ENCODE measurements around the gene PDCD11. TPM values are rescaled to one million over a fixed set of nuclear protein-coding genes. Genes with fewer than 3 reads are reported as not detected.

PDCD11 gene
- total RNA-seq, 1 donor from 2014 or later: 72.8 TPM

DNA sequence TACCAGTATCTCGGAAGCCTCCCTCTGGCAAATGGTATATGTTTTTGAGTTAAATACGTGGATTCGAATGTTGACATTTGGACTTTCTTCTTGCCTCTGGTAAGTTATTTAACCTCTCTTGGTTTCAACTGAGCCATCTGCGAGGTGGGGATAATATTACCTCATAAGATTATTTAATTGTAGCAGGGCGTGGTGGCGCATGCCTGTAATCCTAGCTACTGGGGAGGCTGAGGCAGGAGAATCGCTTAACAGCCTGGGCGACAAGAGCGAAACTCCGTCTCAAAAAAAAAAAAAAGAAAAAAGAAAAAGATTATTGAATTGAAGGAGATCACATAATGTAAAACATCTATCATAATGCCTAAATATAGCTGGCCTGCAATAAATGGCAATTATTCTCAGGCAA lies 29.0 kb upstream of the PDCD11 start:
- peak overlapping the region; percentile 70 for H3K4me3 ChIP-seq (ENCODE audit: insufficient read depth, low read depth, low read length)
- H3K4me2 ChIP-seq (ENCODE audit: low read length): peak overlapping the region; percentile 83
- Mint-ChIP-seq H3K36me3 (ENCODE audit: low read depth, unreplicated experiment) (no peaks in the 10 kb centered on the region), H3K4me3 (ENCODE audit: unreplicated experiment) (peak overlapping the region; percentile 85), H3K4me1 (ENCODE audit: low read depth, unreplicated experiment) (peaks cover 1% of the 10 kb centered on the region), H3K9me3 (ENCODE audit: unreplicated experiment) (no peaks in the 10 kb centered on the region), H3K27me3 (ENCODE audit: low read depth, unreplicated experiment) (no peaks in the 10 kb centered on the region), H3K27ac (ENCODE audit: unreplicated experiment) (peak overlapping the region; percentile 73)
- H3K9me3 ChIP-seq (ENCODE audit: insufficient read depth, low read depth, low read length): no peaks in the 10 kb centered on the region
- FAIRE-seq (no peak), DNase-seq (ENCODE audit: low read depth) (no peak)
- H4K20me1 ChIP-seq (ENCODE audit: insufficient read depth, low read length): no peaks in the 10 kb centered on the region
- no peaks in the 10 kb centered on the region for H3K27me3 ChIP-seq (ENCODE audit: insufficient read depth, low read length)
- peak overlapping the region; percentile 78 for H3K9ac ChIP-seq (ENCODE audit: low read length)
- no peaks in the 10 kb centered on the region for H3K36me3 ChIP-seq (ENCODE audit: insufficient read depth, low read length)
- TF ChIP-seq, protein P1, sequence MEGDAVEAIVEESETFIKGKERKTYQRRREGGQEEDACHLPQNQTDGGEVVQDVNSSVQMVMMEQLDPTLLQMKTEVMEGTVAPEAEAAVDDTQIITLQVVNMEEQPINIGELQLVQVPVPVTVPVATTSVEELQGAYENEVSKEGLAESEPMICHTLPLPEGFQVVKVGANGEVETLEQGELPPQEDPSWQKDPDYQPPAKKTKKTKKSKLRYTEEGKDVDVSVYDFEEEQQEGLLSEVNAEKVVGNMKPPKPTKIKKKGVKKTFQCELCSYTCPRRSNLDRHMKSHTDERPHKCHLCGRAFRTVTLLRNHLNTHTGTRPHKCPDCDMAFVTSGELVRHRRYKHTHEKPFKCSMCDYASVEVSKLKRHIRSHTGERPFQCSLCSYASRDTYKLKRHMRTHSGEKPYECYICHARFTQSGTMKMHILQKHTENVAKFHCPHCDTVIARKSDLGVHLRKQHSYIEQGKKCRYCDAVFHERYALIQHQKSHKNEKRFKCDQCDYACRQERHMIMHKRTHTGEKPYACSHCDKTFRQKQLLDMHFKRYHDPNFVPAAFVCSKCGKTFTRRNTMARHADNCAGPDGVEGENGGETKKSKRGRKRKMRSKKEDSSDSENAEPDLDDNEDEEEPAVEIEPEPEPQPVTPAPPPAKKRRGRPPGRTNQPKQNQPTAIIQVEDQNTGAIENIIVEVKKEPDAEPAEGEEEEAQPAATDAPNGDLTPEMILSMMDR (IDR thresholded peaks at IDR 0.05; ENCODE audit: insufficient read depth, low read depth, low read length): no peak
- TF ChIP-seq EZH2 (IDR thresholded peaks at IDR 0.05; ENCODE audit: insufficient read depth, low read length): no peak
- H2AFZ ChIP-seq (ENCODE audit: low read depth, low read length): peak overlapping the region; percentile 85
- H3K27ac ChIP-seq (ENCODE audit: low read depth, low read length): no peak overlapping the region
- H3K4me1 ChIP-seq (ENCODE audit: insufficient read depth, low read length): no peaks in the 10 kb centered on the region
- peaks cover 24% of the 10 kb centered on the region for H3K79me2 ChIP-seq (ENCODE audit: insufficient read depth, low read length)

DNA sequence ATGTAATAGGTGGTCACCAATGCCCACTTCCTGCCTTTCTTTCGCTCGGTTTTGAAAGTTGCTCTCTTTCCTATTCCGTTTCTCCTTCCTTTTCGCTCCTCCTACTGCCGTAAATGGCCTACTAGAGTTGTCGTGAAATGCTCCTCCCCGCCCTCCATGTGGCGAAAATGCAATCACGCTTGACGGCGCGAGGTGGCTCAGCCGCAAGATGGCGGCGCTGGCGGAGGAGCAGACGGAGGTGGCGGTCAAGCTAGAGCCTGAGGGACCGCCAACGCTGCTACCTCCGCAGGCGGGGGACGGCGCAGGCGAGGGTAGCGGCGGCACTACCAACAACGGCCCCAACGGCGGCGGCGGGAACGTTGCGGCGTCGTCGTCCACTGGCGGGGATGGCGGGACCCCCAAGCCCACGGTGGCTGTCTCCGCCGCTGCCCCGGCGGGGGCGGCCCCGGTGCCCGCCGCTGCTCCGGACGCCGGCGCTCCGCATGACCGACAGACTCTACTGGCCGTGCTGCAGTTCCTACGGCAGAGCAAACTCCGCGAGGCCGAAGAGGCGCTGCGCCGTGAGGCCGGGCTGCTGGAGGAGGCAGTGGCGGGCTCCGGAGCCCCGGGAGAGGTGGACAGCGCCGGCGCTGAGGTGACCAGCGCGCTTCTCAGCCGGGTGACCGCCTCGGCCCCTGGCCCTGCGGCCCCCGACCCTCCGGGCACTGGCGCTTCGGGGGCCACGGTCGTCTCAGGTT lies 28.5 kb upstream of the PDCD11 start, which contains the start of gene TAF5:
TSS of gene TAF5 (plus strand) at position 195 of the 737 bp plus-strand sequence. CDS start at position 209, 14 bp downstream.
- peak within 1 kb of the TSS; percentile 86 for H3K4me3 Mint-ChIP-seq (ENCODE audit: unreplicated experiment)
- Histone ChIP-seq H2AFZ (ENCODE audit: low read depth, low read length) (peak within 1 kb of the TSS; percentile 85), H3K79me2 (ENCODE audit: insufficient read depth, low read length) (peaks cover 24% of the 10 kb centered on the region), H3K4me2 (ENCODE audit: low read length) (peak within 1 kb of the TSS; percentile 83), H3K27me3 (ENCODE audit: insufficient read depth, low read length) (no peaks in the 10 kb centered on the region), H3K4me3 (ENCODE audit: insufficient read depth, low read depth, low read length) (peak within 1 kb of the TSS; percentile 70), H3K4me1 (ENCODE audit: insufficient read depth, low read length) (no peaks in the 10 kb centered on the region), H3K9ac (ENCODE audit: low read length) (peak within 1 kb of the TSS; percentile 78), H4K20me1 (ENCODE audit: insufficient read depth, low read length) (no peaks in the 10 kb centered on the region), H3K9me3 (ENCODE audit: insufficient read depth, low read depth, low read length) (no peaks in the 10 kb centered on the region), H3K27ac (ENCODE audit: low read depth, low read length) (peak within 1 kb of the TSS; percentile 16), H3K36me3 (ENCODE audit: insufficient read depth, low read length) (no peaks in the 10 kb centered on the region)
- DNase-seq (ENCODE audit: low read depth): peak; percentile 94
- H3K27ac Mint-ChIP-seq (ENCODE audit: unreplicated experiment): peak within 1 kb of the TSS; percentile 73
- peak; percentile 68 for FAIRE-seq
- no peaks in the 10 kb centered on the region for H3K27me3 Mint-ChIP-seq (ENCODE audit: low read depth, unreplicated experiment)
- TF ChIP-seq, protein P1 (IDR thresholded peaks at IDR 0.05; ENCODE audit: insufficient read depth, low read depth, low read length): no peak
- TF ChIP-seq EZH2 (IDR thresholded peaks at IDR 0.05; ENCODE audit: insufficient read depth, low read length): no peak
- H3K36me3 Mint-ChIP-seq (ENCODE audit: low read depth, unreplicated experiment): no peaks in the 10 kb centered on the region
- peaks cover 1% of the 10 kb centered on the region for H3K4me1 Mint-ChIP-seq (ENCODE audit: low read depth, unreplicated experiment)
- no peaks in the 10 kb centered on the region for H3K9me3 Mint-ChIP-seq (ENCODE audit: unreplicated experiment)

DNA sequence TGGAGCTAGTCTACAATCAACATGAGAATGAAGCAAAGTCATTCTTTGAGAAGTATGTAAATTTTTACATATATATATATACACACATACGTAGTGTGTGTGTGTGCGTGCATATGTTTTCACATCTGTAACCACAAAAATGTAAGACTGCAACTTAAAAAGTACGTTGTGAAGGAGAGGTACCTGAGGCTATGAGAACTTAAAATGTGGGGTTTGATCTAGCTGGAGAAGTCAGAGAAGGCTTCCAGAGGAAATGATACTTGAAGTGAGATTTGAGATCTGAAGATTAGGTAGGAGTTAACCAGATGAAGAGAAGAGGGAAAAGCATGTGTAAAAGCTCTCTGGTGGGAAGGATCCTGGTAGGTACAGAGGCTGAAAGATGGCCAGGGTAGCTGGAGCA lies 22.9 kb upstream of the PDCD11 start:
- Mint-ChIP-seq H3K4me1 (ENCODE audit: low read depth, unreplicated experiment) (peaks cover 1% of the 10 kb centered on the region), H3K9me3 (ENCODE audit: unreplicated experiment) (no peaks in the 10 kb centered on the region), H3K36me3 (ENCODE audit: low read depth, unreplicated experiment) (peaks cover 10% of the 10 kb centered on the region), H3K27me3 (ENCODE audit: low read depth, unreplicated experiment) (no peaks in the 10 kb centered on the region), H3K27ac (ENCODE audit: unreplicated experiment) (no peak overlapping the region), H3K4me3 (ENCODE audit: unreplicated experiment) (no peak overlapping the region)
- TF ChIP-seq, protein P1 (IDR thresholded peaks at IDR 0.05; ENCODE audit: insufficient read depth, low read depth, low read length): no peak
- TF ChIP-seq EZH2 (IDR thresholded peaks at IDR 0.05; ENCODE audit: insufficient read depth, low read length): no peak
- Histone ChIP-seq H3K36me3 (ENCODE audit: insufficient read depth, low read length) (peaks cover 4% of the 10 kb centered on the region), H4K20me1 (ENCODE audit: insufficient read depth, low read length) (no peaks in the 10 kb centered on the region), H3K9ac (ENCODE audit: low read length) (no peak overlapping the region), H3K4me1 (ENCODE audit: insufficient read depth, low read length) (no peaks in the 10 kb centered on the region), H3K27me3 (ENCODE audit: insufficient read depth, low read length) (no peaks in the 10 kb centered on the region), H3K4me2 (ENCODE audit: low read length) (no peak overlapping the region), H3K79me2 (ENCODE audit: insufficient read depth, low read length) (peaks cover 24% of the 10 kb centered on the region), H2AFZ (ENCODE audit: low read depth, low read length) (no peak overlapping the region), H3K9me3 (ENCODE audit: insufficient read depth, low read depth, low read length) (no peaks in the 10 kb centered on the region), H3K4me3 (ENCODE audit: insufficient read depth, low read depth, low read length) (no peak overlapping the region), H3K27ac (ENCODE audit: low read depth, low read length) (no peak overlapping the region)
- no peak for FAIRE-seq
- no peak for DNase-seq (ENCODE audit: low read depth)

All from astrocyte (in vitro differentiated cells and primary cell).